GOT3 (cell line): ENCODE data around the gene FAM193B.
"Not testable (repeated sequence)": the region's sequence is repeated elsewhere in the genome, so short reads cannot be mapped to it uniquely, and the experiment has no call there.

Experiments used
- DNase-seq: peaks from one replicate; lab custom pipeline; 2025; ENCODE audit warnings: mixed read lengths; lab: John Stamatoyannopoulos, UW

Gene FAM193B

GRCh38 chr5:177537389-177538361, 16.7 kb downstream of the FAM193B start:
- DNase-seq, result peak; percentile 35

- no peak for DNase-seq
Observed at GRCh38 chr5:177536386-177536785, 18.0 kb downstream of the FAM193B start.

- no peak for DNase-seq
Observed at GRCh38 chr5:177535125-177535524, 19.2 kb downstream of the FAM193B start.

- not testable (repeated sequence) for DNase-seq
Observed at GRCh38 chr5:177534433-177534832, 19.9 kb downstream of the FAM193B start.

- DNase-seq, result no peak
Observed at GRCh38 chr5:177531209-177531940, 23.0 kb downstream of the FAM193B start.

GRCh38 chr5:177530638-177531037, 23.7 kb downstream of the FAM193B start:
- DNase-seq, result no peak

- DNase-seq, result no peak
Observed at GRCh38 chr5:177529247-177530203, 24.8 kb downstream of the FAM193B start.

GRCh38 chr5:177528631-177529030, 25.7 kb downstream of the FAM193B start:
- no peak for DNase-seq

GRCh38 chr5:177527595-177527994, 26.8 kb downstream of the FAM193B start:
- DNase-seq, result no peak

GRCh38 chr5:177526791-177527190, 27.6 kb downstream of the FAM193B start:
- DNase-seq, result no peak

- no peak for DNase-seq
Observed at GRCh38 chr5:177526191-177526590, 28.2 kb downstream of the FAM193B start.

- DNase-seq, result no peak
Observed at GRCh38 chr5:177524941-177525655, 29.3 kb downstream of the FAM193B start.

- DNase-seq, result no peak
Observed at GRCh38 chr5:177524539-177524900, 29.8 kb downstream of the FAM193B start.

GRCh38 chr5:177523711-177524538, 30.4 kb downstream of the FAM193B start:
- DNase-seq, result no peak

GRCh38 chr5:177520916-177521513, 33.3 kb downstream of the FAM193B start:
- no peak for DNase-seq

- DNase-seq, result no peak
Observed at GRCh38 chr5:177520271-177520670, 34.1 kb downstream of the FAM193B start.

GRCh38 chr5:177519463-177520235, 34.7 kb downstream of the FAM193B start:
- DNase-seq, result no peak

GRCh38 chr5:177516601-177517568, 37.5 kb downstream of the FAM193B start, which contains the start of gene DDX41:
Gene DDX41 (minus strand): TSS chr5:177516961. CDS start chr5:177516945, 16 bp downstream.
- DNase-seq, result peak; percentile 97
